HG03442 (cell line): Measurements from ENCODE around the gene LAMB1.

ENCODE experiments used
- ATAC-seq: cut with Tn5 transposase; IDR thresholded peaks from one replicate; pipeline ENCODE4 v1.9.1; 2021; ENCODE audit warnings: mild to moderate bottlenecking, moderate library complexity; ENCODE audit not compliant: unreplicated experiment

Gene LAMB1

DNA sequence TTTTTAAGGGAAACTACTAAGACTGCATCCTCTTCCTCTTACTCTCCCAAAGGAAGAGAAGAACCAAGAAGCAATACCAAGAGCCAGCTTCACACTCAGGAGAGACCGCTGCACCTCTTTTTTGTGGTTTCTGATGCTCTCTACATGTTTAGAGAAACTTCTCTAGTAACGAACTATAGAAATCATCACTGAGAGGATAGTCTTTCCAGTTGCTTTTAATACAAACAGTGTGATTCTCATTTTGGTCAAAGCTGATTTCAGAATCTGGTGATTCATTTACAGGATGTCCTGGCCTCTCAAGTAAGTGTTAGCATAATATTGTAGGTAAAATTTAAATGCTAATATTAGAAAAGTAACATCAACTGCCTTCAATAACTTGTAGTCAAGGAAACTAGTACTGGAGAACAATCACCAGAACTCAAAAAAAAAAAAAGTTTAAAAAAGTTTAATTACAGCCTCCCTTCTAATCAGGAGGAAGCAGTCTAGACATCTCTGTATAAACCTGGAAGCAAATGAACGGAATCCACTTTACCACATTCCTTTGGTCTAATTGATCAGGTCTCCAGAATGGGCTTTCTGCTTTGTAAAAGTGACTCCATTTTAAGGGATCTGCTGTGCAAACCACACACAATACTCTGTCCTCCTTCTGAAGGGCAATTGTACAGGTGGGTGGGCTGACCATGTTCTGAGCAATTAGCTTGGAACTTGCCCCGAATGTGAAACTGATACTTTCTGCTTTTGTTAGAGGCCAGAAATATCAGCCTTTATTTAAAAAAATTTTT, 3.0 kb downstream of the LAMB1 start:
- ATAC-seq: no peak

DNA sequence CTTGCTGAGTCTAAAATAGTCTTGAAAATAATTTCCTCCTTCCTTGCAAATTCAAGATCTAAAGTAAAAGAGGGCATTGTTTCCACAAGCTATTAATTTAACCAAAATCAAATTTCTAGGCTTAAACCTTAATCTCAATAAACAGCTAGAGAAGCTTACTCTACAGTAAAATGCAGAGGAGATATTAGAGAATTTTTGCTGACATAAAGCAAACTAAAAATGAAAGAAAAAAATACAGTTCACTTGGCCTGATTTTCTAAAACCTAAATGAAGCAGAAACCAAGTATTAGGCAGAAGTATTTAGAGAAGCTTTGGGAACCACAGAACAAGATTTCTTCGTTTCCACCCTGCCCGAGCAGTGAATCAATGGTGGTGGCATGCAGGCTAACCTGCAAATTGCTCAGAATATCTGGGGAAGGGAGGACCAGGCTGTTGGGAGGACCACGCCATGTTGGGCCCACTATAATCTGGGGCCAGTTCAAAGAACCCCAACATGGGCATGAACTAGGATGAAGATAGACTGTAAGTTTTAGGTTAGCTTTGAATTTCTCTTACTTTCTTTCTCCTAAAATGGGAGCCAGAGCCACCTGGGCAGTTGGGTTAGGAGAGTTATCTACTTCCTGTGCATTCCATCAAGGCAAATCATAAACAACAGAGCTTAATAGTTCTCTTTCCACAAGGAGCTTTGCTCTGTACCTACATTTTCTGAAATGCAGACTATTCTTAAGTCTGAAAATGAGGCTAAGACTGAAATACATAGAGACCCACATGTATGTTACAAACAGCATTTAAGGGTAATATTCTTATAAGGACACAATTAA, 4.1 kb downstream of the LAMB1 start:
- no peak for ATAC-seq

DNA sequence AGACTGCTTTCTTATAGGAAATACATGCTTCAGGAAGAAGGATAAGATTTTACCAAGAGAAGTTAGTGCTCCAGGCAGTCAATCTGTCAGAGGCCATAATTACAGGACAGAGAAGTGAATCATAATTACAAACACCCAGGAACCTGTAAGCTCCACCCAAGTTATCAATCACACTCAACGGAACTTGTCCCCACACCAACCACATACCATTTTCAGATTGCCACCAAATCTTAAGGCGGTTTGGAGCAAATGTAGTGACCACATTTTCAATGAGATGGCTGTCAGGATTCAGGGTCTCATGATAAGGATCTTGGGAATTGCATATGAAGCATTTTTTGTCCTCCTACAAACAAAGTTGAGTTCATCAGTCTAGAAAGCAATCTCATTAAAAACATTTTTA, 4.8 kb downstream of the LAMB1 start:
- no peak for ATAC-seq

DNA sequence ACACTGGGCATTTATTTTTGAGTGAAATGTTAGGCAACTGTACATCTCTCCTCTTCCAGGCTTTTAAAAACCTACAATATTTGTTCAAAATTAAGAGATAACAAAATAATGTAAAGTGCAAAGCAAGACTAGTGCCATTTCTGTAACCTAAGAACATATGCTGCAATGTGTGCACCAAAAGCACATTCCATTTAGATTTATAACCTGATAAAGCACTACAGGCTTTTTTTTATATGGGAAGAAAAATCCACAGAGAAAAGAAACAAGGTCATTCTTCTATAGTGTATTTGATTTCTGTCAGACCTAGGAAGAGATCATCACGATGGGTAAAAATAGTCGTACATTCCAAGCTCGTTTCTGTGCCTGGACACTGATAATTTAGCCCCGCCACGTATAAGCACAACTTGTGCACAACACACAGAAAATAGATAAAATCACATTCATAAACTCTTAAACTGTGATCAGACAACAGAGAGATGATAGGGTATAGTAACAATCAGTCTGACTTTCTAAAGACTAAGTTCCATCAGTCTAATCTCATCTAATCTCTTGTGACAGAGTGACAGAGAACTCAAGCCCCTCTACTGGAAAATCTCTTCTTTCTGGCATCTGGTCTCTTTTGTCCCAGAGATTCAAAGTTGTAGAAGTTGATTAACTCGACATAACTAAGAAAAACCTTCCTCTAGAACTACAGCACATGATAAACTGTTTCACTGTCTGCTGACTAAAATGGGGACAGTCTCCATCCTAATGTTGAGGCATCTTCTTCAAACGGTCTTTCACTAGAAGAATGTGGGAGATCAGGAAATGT, 6.7 kb downstream of the LAMB1 start:
- ATAC-seq: no peak

DNA sequence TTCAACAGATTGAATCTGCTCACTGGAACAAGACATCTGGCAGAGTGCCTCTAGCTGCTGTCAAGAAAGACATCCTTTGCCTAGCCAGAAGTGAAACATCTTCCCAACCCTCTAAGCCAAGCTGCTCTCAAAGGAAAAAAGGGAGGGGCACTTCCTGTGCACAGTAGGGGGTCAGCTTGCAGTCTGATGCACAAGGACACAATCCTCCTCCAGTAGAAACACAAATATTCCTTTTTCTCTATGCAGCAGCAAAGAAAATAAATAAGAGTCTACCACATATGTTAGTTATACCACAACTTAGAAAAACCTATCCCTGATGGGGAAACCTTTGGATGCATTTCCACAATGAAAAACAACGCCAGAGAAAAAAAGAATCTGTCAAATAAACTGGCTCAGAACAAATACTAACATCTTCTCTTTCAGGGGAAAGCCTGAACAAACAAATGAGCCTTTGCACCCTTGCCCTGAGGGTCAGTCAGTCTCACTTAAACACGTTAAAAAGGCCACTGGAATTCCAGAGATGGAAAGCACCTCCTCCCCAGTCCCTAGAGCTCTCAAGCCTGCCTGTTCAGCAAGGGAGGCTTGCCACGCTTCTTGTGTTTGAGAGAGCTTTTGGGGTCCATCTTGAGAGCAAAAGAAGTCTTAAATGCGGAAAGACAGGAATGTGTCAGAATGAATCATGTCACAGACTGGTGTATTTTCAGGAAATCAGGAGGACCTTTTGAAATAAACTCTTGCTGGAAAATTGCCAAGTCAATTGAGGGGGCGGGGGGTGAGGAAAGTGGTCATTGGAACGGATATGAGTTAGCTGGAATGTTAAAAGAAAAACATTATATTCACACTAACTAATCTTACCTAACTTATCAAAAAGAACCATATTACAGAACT, 7.5 kb downstream of the LAMB1 start:
- ATAC-seq: no peak

DNA sequence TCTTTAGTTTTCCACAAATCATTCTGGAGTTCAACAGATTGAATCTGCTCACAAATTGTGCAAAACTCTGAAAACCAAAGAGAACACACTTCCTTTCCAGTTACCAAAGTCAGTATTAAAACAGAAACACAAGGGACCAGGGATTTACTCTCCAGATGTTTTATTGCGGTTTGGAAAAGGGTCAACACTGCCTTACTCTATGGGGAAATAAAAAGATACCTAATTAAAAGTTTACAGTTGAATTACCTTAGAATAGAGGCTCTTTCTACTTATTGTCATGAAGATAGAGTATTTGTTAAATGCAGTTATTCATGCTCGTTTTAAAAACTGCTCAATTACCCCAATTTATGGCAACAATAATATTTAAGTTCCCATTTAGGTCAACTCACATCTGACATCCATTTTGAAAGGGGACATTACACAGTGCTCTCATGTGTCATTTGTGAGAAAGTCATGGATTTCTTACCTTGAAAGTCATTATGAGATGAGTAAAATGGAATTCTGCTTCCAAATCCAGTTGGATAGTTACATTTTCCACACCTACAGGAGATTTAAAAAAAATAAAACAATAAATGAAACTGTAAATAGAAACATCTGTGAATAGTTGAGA, 8.4 kb downstream of the LAMB1 start:
- ATAC-seq: no peak

DNA sequence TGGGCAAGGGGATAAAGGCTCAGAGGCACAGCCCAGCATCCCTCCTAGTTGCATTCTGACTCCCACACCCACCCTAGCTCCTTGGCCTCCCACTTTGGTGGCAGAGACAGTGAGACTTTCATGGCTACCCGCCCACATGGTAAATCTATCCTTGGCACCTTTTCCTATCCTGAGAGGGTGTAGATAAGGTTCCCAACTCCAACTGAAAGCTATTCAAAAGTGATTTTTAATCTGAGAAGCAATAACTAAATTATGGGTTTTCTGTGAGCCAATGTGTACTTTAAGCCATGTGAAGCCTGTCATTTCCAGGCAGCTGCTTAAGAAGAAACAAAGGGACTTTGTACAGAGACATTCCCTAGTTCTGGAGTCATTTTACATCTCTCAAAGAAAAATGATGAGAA, 9.1 kb downstream of the LAMB1 start:
- ATAC-seq: no peak

DNA sequence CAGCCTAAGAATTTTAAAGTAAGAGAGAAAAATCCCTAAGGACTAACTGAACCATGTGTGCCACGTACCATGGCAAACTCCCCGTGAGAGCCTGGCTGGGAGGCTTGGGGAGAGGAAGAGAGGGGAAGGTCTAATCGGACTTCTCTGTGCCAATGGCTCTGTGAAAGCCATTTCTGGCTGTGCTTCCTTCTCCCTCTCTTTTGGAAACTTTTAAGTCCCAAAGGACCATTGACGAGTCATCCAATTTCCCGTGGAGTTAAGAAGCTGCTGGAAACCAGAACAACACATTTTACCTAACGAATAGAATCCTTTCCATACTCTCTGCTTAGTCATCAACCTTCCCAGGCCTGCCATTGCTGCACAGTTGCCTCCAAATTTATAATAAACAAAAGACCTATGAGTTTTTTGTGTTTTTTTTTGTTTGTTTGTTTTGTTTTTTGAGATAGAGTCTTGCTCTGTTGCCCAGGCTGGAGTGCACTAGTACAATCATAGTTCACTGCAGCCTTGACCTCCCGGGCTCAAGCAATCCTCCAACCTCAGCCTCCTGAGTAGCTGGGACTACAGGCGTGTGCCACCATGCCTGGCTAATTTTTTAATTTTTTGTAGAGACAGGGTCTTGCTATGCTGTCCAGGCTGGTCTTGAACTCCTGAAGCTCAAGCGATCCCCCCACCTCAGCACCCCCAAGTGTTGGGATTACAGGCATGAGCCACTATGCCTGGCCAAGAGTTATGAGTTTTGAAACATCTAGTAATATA, 13.2 kb downstream of the LAMB1 start:
- ATAC-seq: no peak

DNA sequence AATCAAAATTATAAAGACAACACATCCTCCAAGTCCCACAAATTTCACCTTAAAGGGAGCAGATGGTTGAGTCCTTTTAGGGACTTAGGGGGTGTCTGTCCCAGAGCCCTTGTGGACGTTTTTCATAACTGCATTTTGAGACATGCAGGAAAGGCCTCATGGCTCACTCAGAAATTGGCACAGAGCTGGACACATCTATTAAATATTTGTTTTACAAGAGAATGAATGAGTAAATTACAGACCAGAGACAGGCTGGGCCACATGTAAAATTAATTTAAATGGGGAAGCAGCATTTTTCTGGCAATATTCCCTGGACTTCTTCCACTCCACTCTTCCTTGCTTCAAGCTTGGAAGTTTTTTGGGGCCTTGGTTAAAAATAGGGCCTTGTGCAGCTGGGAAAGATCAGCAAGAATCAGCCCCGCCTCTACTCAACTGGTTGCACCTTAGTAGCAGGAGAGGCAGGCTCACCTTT, 20.0 kb downstream of the LAMB1 start:
- ATAC-seq: no peak

DNA sequence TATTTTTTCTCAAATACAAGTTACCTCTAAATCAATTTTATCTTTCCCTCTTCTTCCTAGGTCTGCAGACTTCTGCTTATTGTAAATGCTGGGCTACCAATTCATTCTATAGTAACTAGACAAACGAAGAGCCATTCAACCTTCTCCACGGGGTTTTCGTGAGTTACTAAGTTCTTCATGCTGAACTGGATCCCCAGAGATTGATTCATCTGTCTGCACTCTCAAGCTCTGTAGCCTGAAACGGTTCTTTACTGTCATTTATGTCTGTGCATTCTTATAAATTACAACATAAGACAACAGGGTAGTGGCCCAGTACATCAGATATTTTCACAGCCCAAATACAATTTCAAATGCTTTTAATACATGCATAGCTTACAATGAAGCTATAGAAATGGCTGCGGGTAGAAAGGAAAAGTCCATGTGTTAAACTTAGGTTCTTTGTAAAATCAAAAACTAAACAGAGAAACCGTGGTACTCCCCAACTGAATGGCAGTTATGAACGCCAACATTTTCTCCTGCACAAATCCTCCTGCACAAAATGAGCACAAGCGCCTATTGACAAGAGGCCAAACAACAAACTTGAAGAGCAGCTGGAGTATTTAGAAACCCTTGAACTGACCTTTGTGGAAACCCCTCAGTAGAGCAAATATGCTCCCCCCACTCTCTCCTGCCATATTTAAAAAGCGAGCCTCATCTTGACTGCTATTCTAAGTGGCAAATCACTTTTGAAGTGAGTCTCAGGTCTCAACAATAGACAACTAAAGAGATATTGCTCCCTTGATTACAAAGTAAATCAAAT, 20.7 kb downstream of the LAMB1 start:
- no peak for ATAC-seq

DNA sequence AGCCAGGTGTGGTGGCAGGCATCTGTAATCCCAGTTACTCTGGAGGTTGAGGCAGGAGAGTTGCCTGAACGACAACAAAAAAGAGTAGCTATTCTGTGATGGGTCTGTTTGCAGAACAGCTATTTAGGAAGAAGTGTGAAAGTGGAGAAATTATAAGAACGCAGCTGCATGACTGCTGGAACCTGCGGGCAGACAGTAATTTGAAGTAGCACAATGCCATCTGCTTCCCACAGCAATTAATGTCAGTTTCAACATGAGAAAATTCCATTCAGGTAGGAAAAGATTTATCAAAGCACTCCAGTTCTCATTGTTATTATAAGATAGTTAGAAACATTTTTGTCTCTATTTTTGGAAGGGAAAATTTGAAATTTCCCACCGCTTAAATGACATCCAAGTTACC, 21.5 kb downstream of the LAMB1 start:
- ATAC-seq: no peak

DNA sequence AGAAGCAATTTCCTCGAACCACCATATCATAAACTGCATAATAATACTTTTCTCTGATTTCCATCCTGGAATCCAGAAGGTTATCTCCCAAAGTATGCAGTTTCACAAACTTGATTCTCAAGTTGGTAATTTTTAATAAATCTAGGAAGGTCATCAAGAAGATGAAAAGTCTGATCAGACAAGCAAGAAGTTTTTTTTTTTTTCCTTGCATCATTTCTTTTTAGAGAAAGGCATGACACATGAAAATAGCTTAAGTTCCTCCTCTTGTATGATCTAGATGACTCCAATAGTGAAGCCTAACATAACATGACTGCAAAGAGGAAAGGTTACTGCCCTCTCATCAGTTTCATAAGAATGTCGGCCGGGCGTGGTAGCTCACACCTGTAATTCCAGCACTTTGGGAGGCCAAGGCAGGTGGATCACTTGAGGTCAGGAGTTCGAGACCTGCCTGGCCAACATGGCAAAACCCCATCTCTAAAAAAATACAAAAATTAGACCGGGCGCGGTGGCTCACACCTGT, 22.2 kb downstream of the LAMB1 start:
- ATAC-seq: no peak

DNA sequence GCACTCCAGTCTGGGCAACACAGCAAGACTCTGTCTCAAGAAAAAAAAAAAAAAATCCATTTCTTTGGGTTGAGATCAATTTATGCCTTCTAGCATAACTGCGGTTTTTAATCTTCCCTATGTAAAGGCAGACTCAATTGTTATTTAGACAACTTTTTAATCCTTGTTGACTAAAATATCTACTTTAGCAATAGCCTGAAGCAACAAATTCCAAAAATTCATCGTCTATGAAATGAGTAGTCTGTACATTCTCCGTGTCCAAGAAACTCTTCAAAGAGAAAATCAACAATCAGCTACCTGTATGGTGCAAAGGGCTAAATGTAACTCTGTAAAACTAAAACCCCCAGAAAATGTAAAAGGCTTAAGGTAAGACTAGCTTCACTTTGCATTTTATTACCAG, 22.8 kb downstream of the LAMB1 start:
- no peak for ATAC-seq

DNA sequence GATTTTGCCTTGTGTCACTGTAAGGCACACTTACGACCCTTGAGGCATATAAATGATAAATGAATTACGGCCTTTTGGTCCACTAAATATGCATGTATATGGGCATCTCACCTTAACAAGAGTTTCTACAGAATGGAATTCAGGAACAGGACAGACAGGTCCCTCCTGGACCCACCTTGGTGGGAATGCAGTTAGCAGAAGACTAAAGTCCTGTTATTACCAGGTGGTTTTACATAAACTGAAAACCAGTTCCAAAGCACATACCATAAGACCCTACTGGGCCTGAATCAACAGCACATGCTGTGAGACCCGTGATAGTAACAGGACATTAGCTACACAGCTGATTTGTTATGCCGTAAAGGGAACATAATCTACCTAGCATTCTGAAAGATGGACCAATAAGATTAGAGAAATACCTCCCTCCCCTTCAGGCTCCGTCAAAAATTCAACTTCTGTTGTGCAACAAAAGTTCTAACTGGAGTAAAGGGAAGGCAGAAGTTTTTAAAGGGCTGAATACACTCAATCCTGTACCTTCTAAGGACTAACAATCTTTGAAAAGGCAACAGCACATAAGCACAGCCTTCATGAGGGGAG, 24.0 kb downstream of the LAMB1 start:
- no peak for ATAC-seq

DNA sequence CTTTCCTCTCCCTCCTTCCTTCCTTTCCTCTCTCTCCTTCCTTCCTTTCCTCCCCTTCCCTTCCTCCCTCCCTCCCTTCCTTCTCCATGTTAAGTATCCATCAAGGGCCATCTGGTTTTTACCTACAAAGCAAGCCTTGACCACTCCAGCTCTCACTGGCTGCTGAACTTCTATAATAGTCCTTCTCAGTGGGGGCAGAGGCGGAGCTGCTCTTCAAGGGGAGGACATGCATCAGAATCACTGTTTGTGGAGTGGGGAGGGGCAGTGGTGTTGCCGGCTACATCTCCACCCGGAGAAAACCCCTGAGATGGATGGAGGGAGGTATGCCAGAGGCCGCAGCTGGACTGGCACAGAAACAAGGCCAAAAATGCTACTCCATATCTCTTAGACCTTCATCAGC, 25.9 kb downstream of the LAMB1 start:
- no peak for ATAC-seq

DNA sequence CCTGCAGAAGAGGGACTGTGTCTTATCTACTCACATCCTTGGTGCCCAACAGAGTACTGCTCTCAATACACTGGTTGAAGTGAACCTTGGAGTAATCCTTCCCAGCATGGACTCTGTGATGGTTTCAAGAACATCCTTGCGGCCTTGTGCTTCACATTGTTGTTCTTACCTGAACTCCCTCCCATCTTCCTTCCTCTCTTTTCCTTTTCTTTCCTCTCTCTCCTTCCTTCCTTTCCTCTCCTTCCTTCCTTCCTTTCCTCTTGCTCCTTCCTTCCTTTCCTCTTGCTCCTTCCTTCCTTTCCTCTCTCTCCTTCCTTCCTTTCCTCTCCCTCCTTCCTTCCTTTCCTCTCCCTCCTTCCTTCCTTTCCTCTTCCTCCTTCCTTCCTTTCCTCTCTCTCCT, 26.3 kb downstream of the LAMB1 start:
- no peak for ATAC-seq

DNA sequence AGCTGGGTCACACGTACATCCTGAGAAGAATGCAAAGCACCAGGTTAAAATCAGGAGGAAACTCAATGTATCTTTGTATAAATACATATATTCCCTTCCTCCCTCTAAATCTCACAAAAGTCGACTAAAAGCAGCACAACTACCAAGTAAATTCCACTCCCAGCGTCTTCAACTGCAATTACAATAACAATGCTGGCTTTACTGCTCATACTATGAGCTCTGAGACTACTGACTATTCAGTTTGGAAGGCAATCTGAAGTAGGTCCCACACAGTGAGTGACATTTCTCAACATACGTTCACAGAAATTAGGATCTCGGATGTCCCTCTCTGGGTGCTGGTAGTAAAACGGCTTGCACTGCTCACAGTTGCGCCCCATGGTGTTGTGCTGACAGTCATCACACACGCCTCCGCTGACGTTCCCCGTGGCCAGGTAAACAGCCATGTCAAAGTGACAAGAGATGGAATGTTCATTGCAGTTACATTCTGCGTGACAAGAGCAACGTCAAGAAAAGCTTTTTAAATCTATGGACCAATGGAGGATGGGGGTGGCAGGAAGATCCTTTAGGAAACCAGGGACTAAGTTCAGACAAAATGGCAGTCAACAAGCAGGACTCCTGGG, 27.5 kb downstream of the LAMB1 start:
- ATAC-seq: no peak
